ENCODE measurements around the gene STPG2.

GRCh38 chr4:97984545-97985131 is 158.6 kb downstream of the STPG2 start:
- TF ChIP-seq CTCF (IDR thresholded peaks at IDR 0.05 in 2 of 3, conservative IDR thresholded peaks at IDR 0.05 in 1 of 3; ENCODE audit: control insufficient read depth in 2 of 3, extremely low read depth in 1 of 3, insufficient read depth in 1 of 3, low read depth in 3 of 3, low read length in 3 of 3) (peak in 2 of 3 experiments; percentile 34 to 37; a peak in 3 of 6 replicates), CEBPZ (IDR thresholded peaks at IDR 0.05; ENCODE audit: low read depth, low read length) (no peak), RAD21 (IDR thresholded peaks at IDR 0.05; ENCODE audit: insufficient read depth, low read depth, low read length) (no peak), KLF5 (IDR thresholded peaks at IDR 0.05; ENCODE audit: partially characterized antibody) (no peak), CHD4 (IDR thresholded peaks at IDR 0.05) (no peak), MEF2A (IDR thresholded peaks at IDR 0.05; ENCODE audit: insufficient read depth, low read depth, low read length) (no peak)
